T-helper 9 cell (primary cell): ENCODE measurements around the gene CBR1.

ENCODE experiments used
- DNase-seq: peaks from one replicate; pipeline ENCODE4 v3.0.0-alpha.2; 2020

CBR1 gene

GRCh38 chr21:36120304-36120888, 50.6 kb downstream of the CBR1 start:
- no peak for DNase-seq
